Measurements from ENCODE around the gene MRPS17.
"Not testable (repeated sequence)": the region's sequence is repeated elsewhere in the genome, so short reads cannot be mapped to it uniquely, and the experiment has no call there.

Gene MRPS17
- long read RNA-seq, donor 1, transcript MRPS17-201 (3 exons, 1,845 nt), result major isoform, 34 of 40 reads
- long read RNA-seq, donor 1, partial matches to known transcripts, result 6 of 40 reads
- long read RNA-seq, donor 1, other reads (novel, unspliced or antisense), result 0 of 40 reads
- long read RNA-seq, donor 2, transcript MRPS17-201 (3 exons, 1,845 nt), result major isoform, 20 of 20 reads
- long read RNA-seq, donor 2, partial matches to known transcripts, result 0 of 20 reads
- long read RNA-seq, donor 2, other reads (novel, unspliced or antisense), result 0 of 20 reads
- long read RNA-seq, donor 3, transcript MRPS17-201 (3 exons, 1,845 nt), result major isoform, 7 of 13 reads
- long read RNA-seq, donor 3, partial matches to known transcripts, result 6 of 13 reads
- long read RNA-seq, donor 3, other reads (novel, unspliced or antisense), result 0 of 13 reads
- long read RNA-seq, donor 4, transcript MRPS17-201 (3 exons, 1,845 nt), result major isoform, 21 of 21 reads
- long read RNA-seq, donor 4, partial matches to known transcripts, result 0 of 21 reads
- long read RNA-seq, donor 4, other reads (novel, unspliced or antisense), result 0 of 21 reads
- long read RNA-seq, donor 5, transcript MRPS17-201 (3 exons, 1,845 nt), result major isoform, 16 of 22 reads
- long read RNA-seq, donor 5, partial matches to known transcripts, result 6 of 22 reads
- long read RNA-seq, donor 5, other reads (novel, unspliced or antisense), result 0 of 22 reads
- long read RNA-seq, donor 6, transcript MRPS17-201 (3 exons, 1,845 nt), result major isoform, 12 of 18 reads
- long read RNA-seq, donor 6, partial matches to known transcripts, result 6 of 18 reads
- long read RNA-seq, donor 6, other reads (novel, unspliced or antisense), result 0 of 18 reads
- long read RNA-seq, donor 7, transcript MRPS17-201 (3 exons, 1,845 nt), result major isoform, 18 of 30 reads
- long read RNA-seq, donor 7, partial matches to known transcripts, result 12 of 30 reads
- long read RNA-seq, donor 7, other reads (novel, unspliced or antisense), result 0 of 30 reads
- long read RNA-seq, donor 8, transcript MRPS17-201 (3 exons, 1,845 nt), result major isoform, 26 of 26 reads
- long read RNA-seq, donor 8, partial matches to known transcripts, result 0 of 26 reads
- long read RNA-seq, donor 8, other reads (novel, unspliced or antisense), result 0 of 26 reads

GRCh38 chr7:55951637-55952351, at the start of gene MRPS17:
Gene MRPS17 (plus strand): TSS chr7:55951877. CDS start chr7:55953196, 1,319 bp downstream.
- DNase-seq, result peak; percentile 85

- DNase-seq, result no peak
These were observed 47.5 kb upstream of the MRPS17 start for GRCh38 chr7:55903985-55904759.

- no peak for DNase-seq
These were observed 38.9 kb upstream of the MRPS17 start for GRCh38 chr7:55912748-55913158.

- DNase-seq, result no peak
These were observed 33.9 kb upstream of the MRPS17 start for GRCh38 chr7:55917771-55918170.

GRCh38 chr7:55928006-55928767, 23.5 kb upstream of the MRPS17 start:
- no peak for DNase-seq

- DNase-seq, result no peak
These were observed 20.1 kb upstream of the MRPS17 start for GRCh38 chr7:55931421-55932151.

- no peak for DNase-seq
These were observed 12.1 kb upstream of the MRPS17 start for GRCh38 chr7:55939514-55940123.

GRCh38 chr7:55946545-55946944, 5.1 kb upstream of the MRPS17 start:
- no peak for DNase-seq

GRCh38 chr7:55952352-55952671, 635 bp downstream of the MRPS17 start:
- not testable (repeated sequence) for DNase-seq

GRCh38 chr7:55953707-55954475, 2.2 kb downstream of the MRPS17 start:
- no peak for DNase-seq

GRCh38 chr7:55957190-55957589, 5.5 kb downstream of the MRPS17 start:
- no peak for DNase-seq

- no peak for DNase-seq
These were observed 10.3 kb downstream of the MRPS17 start for GRCh38 chr7:55962014-55962413.

GRCh38 chr7:55963584-55964168, 12.0 kb downstream of the MRPS17 start:
- DNase-seq, result peak; percentile 9

- DNase-seq, result peak; percentile 64
These were observed 12.8 kb downstream of the MRPS17 start, which contains the start of gene NIPSNAP2 for GRCh38 chr7:55964261-55965099. Gene NIPSNAP2 (plus strand): TSS chr7:55964585. CDS start chr7:55964610, 25 bp downstream.

GRCh38 chr7:55965100-55965470, 13.4 kb downstream of the MRPS17 start:
- DNase-seq, result peak; percentile 83

- no peak for DNase-seq
These were observed 14.2 kb downstream of the MRPS17 start for GRCh38 chr7:55965805-55966421.

GRCh38 chr7:55966851-55967250, 15.2 kb downstream of the MRPS17 start:
- DNase-seq, result no peak

All from right kidney (tissue), 9 donors.